SK-N-MC (cell line): ENCODE measurements around the gene SFN.

ENCODE experiments used
- EZH2 ChIP-seq: fragments of 200-600 bp; sonication (generic); IDR thresholded peaks from one replicate; pipeline ENCODE4 v1.6.1; 2017; ENCODE audit warnings: antibody characterized with exemption
- FOXP2 ChIP-seq: optimal IDR thresholded peaks from 2 replicates; pipeline ENCODE3; 2011; ENCODE audit warnings: mild to moderate bottlenecking, moderate library complexity; ENCODE audit not compliant: insufficient read depth; ENCODE audit errors: extremely low read length, control extremely low read depth
- POLR2AphosphoS5 ChIP-seq: IDR thresholded peaks from 2 replicates; pipeline ENCODE4 v1.6.1; 2012; ENCODE audit warnings: mild to moderate bottlenecking, low read depth, low read length, borderline replicate concordance

- TF ChIP-seq EZH2 (no peak), POLR2AphosphoS5 (no peak), FOXP2 (no peak)
Observed at GRCh38 chr1:26888231-26888630, 25.3 kb downstream of the SFN start.
